H1 (cell line): ENCODE measurements around the gene SMARCA2. TPM values are rescaled to one million over a fixed set of nuclear protein-coding genes. Genes with fewer than 3 reads are reported as not detected.

Experiments
- ASH2L ChIP-seq: fragments of 200-600, 300-600 bp; sonication (generic); IDR thresholded peaks from one replicate; pipeline ENCODE4 v1.7.1; 2017; ENCODE audit warnings: low read length
- BACH1 ChIP-seq: IDR thresholded peaks from 2 replicates; pipeline ENCODE4 v1.6.1; 2012; ENCODE audit warnings: low read length, improper control_type of control experiment
- BCL11A ChIP-seq, 2 experiments: IDR thresholded peaks; one replicate each; pipeline ENCODE4 v1.6.1; 2011; ENCODE audit warnings: low read depth in 2 of 2, low read length in 2 of 2, mild to moderate bottlenecking in 2 of 2
- CBX8 ChIP-seq: fragments of 300-800, 300-1000 bp; sonication (generic); IDR thresholded peaks from 2 replicates; pipeline ENCODE4 v1.7.1; 2016; ENCODE audit warnings: low read depth, low read length, borderline replicate concordance
- CTBP2 ChIP-seq: IDR thresholded peaks from 2 replicates; pipeline ENCODE4 v1.7.0; 2011; ENCODE audit warnings: borderline replicate concordance, mild to moderate bottlenecking, moderate library complexity, mixed read lengths, low read length; ENCODE audit not compliant: insufficient read depth, insufficient read length
- CTCF ChIP-seq, 3 experiments: IDR thresholded peaks; 1 replicate in 2 of 3; 2 replicates in 1 of 3; pipeline versions ENCODE4 v1.5.1 to v1.6.1; 2011; ENCODE audit warnings: low read length in 3 of 3, mild to moderate bottlenecking in 3 of 3, inconsistent platforms in 2 of 3, low read depth in 1 of 3, moderate library complexity in 1 of 3; ENCODE audit not compliant: insufficient read depth in 1 of 3; ENCODE audit errors: control extremely low read depth in 1 of 3
- E2F6 ChIP-seq: IDR thresholded peaks from 2 replicates; pipeline ENCODE4 v1.6.1; 2012; ENCODE audit warnings: inconsistent platforms
- KDM5A ChIP-seq: fragments of 200-600 bp; IDR thresholded peaks from 2 replicates; pipeline ENCODE4 v1.7.1; 2012; ENCODE audit warnings: mild to moderate bottlenecking, low read length, inconsistent platforms, mixed read lengths
- NANOG ChIP-seq: IDR thresholded peaks from 2 replicates; pipeline ENCODE4 v1.6.1; 2011; ENCODE audit warnings: low read length, low read depth, mild to moderate bottlenecking, inconsistent platforms; ENCODE audit not compliant: insufficient read depth, poor library complexity, severe bottlenecking
- POLR2A ChIP-seq, 2 experiments: IDR thresholded peaks; 1 replicate in 1 of 2; 2 replicates in 1 of 2; pipeline ENCODE4 v1.6.1; 2011; ENCODE audit warnings: low read depth in 2 of 2, low read length in 2 of 2, mild to moderate bottlenecking in 2 of 2; ENCODE audit errors: control extremely low read depth in 1 of 2
- RBBP5 ChIP-seq: IDR thresholded peaks from 2 replicates; pipeline ENCODE4 v1.7.1; 2012; ENCODE audit warnings: low read depth, mild to moderate bottlenecking, inconsistent platforms, low read length, moderate library complexity, borderline replicate concordance
- RXRA ChIP-seq: IDR thresholded peaks from 2 replicates; pipeline ENCODE4 v1.6.1; 2011; ENCODE audit warnings: low read depth, mild to moderate bottlenecking, low read length, moderate library complexity; ENCODE audit not compliant: insufficient read depth
- SIN3A ChIP-seq, 2 experiments: IDR thresholded peaks in 1 of 2; conservative IDR thresholded peaks in 1 of 2; 2 replicates each; pipeline ENCODE4 v1.6.1; 2011 to 2012; ENCODE audit warnings: low read length in 2 of 2, improper control_type of control experiment in 1 of 2, low read depth in 1 of 2, mild to moderate bottlenecking in 1 of 2
- SIX5 ChIP-seq: IDR thresholded peaks from 2 replicates; pipeline ENCODE4 v1.6.1; 2011; ENCODE audit warnings: mild to moderate bottlenecking, low read depth, low read length
- SP2 ChIP-seq: IDR thresholded peaks from 2 replicates; pipeline ENCODE4 v1.6.1; 2012; ENCODE audit warnings: mild to moderate bottlenecking, low read length, inconsistent platforms
- TEAD4 ChIP-seq: IDR thresholded peaks from 2 replicates; pipeline ENCODE4 v1.6.1; 2012; ENCODE audit warnings: low read depth, low read length, inconsistent platforms, mixed read lengths
- USF2 ChIP-seq: IDR thresholded peaks from 2 replicates; pipeline ENCODE4 v1.6.1; 2011; ENCODE audit warnings: low read length, improper control_type of control experiment
- YY1 ChIP-seq: IDR thresholded peaks from 2 replicates; pipeline ENCODE4 v1.6.1; 2011; ENCODE audit warnings: low read depth, mild to moderate bottlenecking, low read length
- ZNF274 ChIP-seq: IDR thresholded peaks from 2 replicates; pipeline ENCODE4 v1.7.0; 2012; ENCODE audit warnings: low read length, borderline replicate concordance; ENCODE audit errors: extremely low read depth
- polyA plus RNA-seq, 7 experiments: library from polyadenylated mRNA; depleted of rRNA in 3 of 7; stranded (reverse) in 5 of 7; unstranded in 2 of 7; fragments of >200 nt in 5 of 7; fragments of 200-250 nt in 2 of 7; gene quantifications; 1 replicate in 5 of 7; 2 replicates in 1 of 7; 4 replicates in 1 of 7; pipeline versions ENCODE4 v1.2.1 to v1.2.3, GENCODE V29; 2011 to 2013; ENCODE audit warnings: missing spikeins in 2 of 7, mixed read lengths in 2 of 7
- total RNA-seq: library from RNA; stranded (reverse); fragmentation: NEBNext Ultra II Directional; extraction: Animal tissue kit (Norgen Biotek cat#: 25700); gene quantifications from 2 replicates; pipeline ENCODE4 v1.2.1, GENCODE V29; 2021

Gene SMARCA2
- total and polyA plus RNA-seq, 2 of the 8 experiments (the other 6 are each of a cell fraction or from before 2014, with no cell fraction given) = 6.3 to 21.7 TPM

GRCh38 chr9:2015581-2016407 lies 647 bp downstream of the SMARCA2 start (continued):
- TF ChIP-seq CTCF (IDR thresholded peaks at IDR 0.05; ENCODE audit: control extremely low read depth in 1 of 3, insufficient read depth in 1 of 3, low read depth in 1 of 3, low read length in 3 of 3) = no peak
- TF ChIP-seq YY1 = no peak
- no peak for TF ChIP-seq POLR2A (IDR thresholded peaks at IDR 0.05; ENCODE audit: control extremely low read depth in 1 of 2, low read depth in 2 of 2, low read length in 2 of 2)
- TF ChIP-seq CTBP2 = no peak
- TF ChIP-seq NANOG = no peak
- 0 out of 4 replicates have a peak, but pooled peaks of 1 of the 2 experiments have one; percentile 30 for TF ChIP-seq SIN3A (conservative IDR thresholded peaks at IDR 0.05 in 1 of 2, IDR thresholded peaks at IDR 0.05 in 1 of 2; ENCODE audit: low read depth in 1 of 2, low read length in 2 of 2)
- TF ChIP-seq TEAD4 = no peak
- no peak for TF ChIP-seq USF2
- TF ChIP-seq ZNF274 = no peak
- TF ChIP-seq SP2 = no peak
- 0 out of 2 replicates have a peak, but pooled peaks have one; percentile 49 for TF ChIP-seq RBBP5
- no peak for TF ChIP-seq E2F6
- no peak for TF ChIP-seq CBX8
- no peak for TF ChIP-seq SIX5
- TF ChIP-seq KDM5A = no peak
- TF ChIP-seq ASH2L = peak; percentile 15
- TF ChIP-seq BCL11A (IDR thresholded peaks at IDR 0.05; ENCODE audit: low read depth in 2 of 2, low read length in 2 of 2) = no peak
- TF ChIP-seq RXRA = no peak
- TF ChIP-seq BACH1 = 0 out of 2 replicates have a peak, but pooled peaks have one; percentile 7
